DMS153 treated with DMSO at 0.1 percent for 48 hours (cell line): ENCODE results near the gene ACTG2.

ENCODE experiments used
- DNase-seq: peaks from one replicate; lab custom pipeline; 2025; ENCODE audit not compliant: unreplicated experiment; lab: John Stamatoyannopoulos, UW

Gene ACTG2

GRCh38 chr2:73911548-73912208 lies 18.9 kb downstream of the ACTG2 start:
- DNase-seq, result no peak

DNA sequence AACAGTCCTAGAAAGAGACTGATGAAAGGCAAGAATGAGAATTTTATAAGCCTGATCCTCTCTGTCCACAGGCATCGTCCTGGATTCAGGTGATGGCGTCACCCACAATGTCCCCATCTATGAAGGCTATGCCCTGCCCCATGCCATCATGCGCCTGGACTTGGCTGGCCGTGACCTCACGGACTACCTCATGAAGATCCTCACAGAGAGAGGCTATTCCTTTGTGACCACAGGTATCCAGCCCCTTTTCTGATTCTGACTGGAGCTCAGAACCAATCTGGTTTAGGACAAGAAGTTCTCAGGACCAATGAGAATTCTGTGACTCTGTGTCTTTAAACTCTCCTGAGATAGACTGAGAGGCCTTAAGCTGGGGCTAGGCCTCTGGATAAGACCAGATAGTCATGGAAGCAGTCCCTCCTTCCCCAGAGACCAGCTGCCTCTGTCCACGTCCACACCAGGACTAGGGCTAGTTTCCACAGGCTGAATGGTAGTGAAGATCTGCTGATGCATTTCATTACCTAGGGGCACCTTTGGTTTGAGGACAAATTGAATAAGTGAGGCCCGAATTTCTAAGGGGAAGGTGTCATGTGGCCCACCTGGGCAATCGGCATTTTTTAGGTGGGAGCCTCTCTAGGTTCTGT lies 20.7 kb downstream of the ACTG2 start:
- DNase-seq, result no peak

GRCh38 chr2:73914667-73915066 lies 21.9 kb downstream of the ACTG2 start:
- DNase-seq, result no peak

DNA sequence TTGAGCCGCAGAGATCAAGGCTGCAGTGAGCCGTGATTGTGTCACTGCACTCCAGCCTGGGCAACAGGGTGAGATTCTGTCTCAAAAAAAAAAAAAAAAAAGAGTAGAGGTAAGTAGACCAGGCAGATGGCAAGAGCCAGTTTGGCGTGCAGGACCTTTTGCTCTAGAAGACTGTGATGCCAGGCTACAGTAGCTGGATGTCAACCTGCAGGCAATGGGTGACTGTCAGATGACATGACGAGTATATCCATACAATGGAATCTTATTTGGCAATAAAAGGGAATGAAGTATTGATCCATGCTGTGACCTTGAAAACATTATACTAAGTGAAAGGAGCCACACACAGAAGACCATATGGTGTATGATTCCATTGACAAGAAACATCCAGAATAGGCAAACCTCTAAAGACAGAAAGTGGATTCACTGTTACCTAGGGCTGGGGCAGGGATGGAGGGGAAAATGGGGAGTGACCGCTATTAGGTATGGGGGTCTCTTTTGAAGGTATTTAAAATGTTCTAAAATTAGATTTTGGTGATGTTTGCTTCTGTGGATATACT lies 22.7 kb downstream of the ACTG2 start:
- DNase-seq, result no peak

GRCh38 chr2:73916666-73917065 lies 23.9 kb downstream of the ACTG2 start:
- DNase-seq, result no peak

DNA sequence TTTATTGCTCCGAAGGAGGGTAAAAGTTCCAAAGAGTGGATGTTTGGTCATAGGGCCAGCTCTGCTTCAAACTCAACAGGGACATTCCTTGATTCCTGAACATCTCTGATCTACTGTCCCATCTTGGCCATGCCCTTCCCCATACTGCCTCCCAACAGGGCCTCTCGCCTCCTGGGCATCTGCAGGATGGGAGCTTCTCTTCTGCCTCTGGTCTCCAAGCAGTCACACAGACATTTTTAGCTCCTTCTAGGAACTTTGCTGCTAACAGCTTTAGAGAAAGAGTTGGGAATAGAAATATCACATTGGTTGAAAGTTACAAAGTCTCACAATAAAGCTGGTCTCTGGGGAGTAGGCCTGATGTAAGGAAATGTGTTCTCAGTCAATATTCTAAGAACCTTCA lies 24.5 kb downstream of the ACTG2 start:
- no peak for DNase-seq

GRCh38 chr2:73917696-73918207 lies 24.9 kb downstream of the ACTG2 start:
- DNase-seq, result no peak

DNA sequence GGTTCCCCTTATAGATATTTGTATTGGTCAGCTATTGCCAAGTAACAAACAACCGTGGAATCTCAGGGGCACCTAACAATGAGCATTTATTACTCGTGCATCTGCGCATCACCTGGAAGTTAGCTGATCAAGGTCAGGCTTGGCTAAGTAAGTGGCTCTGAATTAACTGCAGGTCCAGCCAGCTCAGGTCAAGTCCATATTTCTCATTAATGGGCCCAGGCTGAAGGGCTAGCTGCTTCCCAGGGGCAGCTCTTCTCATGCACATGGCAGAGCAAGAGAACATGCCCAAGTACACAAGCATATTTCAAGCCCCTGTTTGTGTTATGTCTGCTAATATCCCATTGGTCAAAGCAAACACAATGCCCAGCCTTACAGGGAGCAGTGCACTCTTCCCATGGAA lies 26.0 kb downstream of the ACTG2 start:
- no peak for DNase-seq

DNA sequence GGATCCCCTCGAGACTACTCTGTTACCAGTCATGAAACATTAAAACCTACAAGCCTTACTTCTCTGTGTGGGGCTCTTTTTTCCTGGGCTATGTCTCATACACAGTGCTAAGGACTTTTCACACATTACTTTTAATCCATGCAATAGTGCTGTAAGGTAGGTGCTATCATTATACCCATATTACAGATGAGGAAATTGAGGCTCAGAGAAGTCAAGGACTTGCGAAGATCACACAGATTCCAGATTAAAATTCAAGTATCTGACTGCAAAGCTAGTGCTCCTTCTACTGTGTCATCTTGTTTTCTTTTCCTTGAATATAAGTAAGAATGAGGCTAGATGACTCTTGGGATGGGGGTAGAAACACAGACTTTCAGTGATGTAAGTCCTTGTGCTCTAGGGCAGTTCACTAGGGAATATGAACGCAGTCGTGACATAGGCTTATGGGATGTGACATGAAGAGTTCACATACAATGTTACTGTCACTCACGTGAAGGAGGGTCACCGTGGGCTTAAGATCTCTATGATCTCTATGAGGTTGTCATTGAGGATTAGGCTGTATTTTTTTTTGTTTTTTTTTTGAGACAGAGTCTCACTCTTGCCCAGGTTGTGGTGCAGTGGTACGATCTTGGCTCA lies 26.9 kb downstream of the ACTG2 start:
- no peak for DNase-seq

DNA sequence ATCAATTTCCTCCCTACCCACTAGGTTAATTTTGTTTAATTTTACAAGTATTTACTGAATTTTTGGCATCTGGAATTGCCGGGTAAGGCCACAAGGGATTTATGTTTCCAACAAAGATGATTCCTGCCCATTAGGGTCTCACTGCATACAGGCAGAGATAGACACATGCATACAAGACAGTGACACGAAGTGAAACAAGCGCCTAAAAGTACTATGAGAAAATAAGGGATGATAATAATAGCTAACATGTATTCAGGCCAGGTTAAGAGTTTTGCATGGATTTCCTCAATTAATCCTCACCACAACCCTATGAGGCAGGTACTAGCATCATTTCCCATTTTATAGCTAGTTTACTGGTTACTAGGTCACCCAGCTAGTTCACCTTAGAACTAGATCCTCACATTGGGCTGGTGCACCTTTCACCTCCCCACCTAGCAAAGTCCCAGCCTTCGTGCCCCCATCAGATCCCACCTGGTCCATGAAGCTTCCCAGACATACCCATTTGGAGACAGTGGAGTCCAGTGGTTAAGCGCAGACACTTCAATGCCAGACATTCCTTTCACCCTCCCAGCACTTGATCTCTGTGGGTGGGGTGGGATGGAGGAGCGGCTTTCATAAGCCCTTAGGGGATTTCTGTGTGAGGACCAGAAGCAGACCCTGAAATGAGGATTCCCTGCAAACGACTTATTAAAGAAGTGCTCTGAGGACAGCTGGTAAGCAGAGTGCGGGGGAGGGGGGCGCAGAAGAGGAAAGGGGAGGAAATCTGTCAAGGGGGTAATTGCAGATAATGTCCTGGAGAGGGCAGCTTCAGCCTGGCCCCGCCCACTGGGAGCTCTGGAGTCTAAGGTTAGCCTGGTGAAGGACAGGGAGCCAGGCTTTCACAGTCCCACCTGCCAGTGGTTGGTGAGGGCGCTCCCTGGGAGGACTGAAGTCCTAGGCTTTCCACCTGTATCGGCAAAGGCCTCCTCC lies 28.1 kb downstream of the ACTG2 start:
- DNase-seq, result peak; percentile 11

DNA sequence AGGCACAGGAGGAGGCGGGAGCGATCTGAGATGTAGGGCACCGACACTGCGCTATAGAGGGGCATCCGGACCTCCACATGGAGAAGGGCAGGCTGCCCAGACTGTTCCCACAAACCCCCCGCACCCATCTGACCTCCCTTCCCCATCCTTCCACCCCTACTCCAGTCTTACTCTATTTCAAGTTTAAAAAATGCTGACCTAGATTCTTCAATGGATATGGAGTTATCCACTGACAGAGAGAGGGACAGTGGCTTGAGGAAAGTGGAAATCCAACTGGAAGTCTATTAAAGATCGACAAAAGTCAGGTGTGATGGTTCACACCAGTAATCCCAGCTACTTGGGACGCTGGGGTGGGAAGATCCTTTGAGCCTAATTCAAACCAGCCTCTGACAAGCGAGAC lies 28.8 kb downstream of the ACTG2 start:
- no peak for DNase-seq

DNA sequence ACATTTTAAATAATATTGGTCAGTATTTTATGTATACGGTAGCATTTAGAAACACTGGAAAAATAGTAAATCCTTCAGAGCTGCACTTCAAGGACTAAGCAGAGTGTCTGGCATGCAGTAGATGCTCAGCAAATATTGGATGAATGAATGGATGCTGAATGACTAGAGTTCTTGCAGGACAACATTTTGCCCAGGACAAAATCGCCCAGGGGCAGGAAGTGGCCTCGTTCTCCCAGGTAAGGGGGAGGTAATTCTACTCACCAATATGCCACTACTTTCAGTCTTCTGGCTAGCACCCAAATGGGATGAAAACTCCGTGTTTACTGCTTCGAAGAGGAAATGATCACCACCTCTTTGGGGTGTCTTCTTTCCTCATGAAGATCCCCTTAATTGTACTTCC lies 29.9 kb downstream of the ACTG2 start:
- no peak for DNase-seq

DNA sequence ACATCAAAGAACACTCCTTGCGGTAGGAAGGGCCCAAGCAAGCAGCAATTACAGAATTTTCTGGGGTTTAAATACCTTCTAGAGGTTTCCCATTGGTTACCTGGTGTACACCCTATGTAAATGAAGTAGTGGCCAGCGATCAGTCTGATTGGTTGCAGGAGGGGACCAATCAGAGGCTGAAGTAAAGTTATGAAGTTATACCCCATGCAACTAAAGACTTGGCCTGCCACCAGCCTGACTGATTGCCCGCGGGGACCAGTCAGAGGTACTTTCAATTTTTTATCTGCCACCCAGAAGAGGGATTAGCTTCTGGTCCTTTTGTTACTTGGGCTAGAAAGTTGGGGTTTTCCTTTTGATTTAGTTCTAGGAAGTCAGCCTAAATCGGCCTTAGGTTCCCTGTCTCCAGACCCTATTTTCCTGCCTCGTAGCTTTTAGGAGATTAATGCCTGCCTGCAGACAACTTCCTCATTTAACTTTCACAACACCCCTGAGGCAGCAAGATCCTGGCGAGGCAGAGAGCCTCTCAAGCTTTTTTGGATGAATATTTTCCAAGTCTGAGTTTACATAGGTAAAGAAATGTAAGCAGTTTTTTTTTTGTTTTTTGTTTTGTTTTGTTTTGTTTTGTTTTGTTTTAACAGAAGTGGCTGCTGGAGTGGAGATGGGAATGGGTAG lies 32.4 kb downstream of the ACTG2 start:
- no peak for DNase-seq

DNA sequence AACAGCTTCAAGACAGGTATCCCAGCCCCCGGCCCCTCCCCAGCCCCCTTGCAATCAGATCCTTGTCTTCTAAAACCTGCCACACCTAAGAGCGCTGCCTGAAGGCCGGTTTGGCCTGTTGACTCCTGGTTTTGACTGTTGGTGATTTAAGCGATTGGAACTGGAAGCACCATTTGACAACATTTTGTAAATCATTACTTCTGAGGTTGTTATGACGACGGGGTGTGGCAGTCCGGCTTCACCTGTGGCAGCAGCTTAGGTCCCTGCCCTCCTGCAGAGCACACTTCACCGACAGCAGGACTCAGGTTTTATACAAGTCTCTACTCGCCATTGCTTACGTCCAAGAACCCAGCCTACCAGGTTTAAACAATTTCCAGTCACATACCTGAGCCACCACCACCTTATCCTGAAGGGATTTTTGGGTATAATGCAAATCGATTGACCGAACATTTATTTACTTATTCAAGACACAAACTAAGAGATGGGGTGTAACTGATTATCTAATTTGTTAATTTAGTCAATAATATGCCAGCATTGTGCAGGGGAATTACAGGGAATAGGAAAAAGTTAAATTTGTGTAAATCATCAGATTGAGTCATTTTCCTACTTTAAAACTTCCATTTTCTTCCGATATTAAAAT lies 33.2 kb downstream of the ACTG2 start:
- DNase-seq, result no peak

DNA sequence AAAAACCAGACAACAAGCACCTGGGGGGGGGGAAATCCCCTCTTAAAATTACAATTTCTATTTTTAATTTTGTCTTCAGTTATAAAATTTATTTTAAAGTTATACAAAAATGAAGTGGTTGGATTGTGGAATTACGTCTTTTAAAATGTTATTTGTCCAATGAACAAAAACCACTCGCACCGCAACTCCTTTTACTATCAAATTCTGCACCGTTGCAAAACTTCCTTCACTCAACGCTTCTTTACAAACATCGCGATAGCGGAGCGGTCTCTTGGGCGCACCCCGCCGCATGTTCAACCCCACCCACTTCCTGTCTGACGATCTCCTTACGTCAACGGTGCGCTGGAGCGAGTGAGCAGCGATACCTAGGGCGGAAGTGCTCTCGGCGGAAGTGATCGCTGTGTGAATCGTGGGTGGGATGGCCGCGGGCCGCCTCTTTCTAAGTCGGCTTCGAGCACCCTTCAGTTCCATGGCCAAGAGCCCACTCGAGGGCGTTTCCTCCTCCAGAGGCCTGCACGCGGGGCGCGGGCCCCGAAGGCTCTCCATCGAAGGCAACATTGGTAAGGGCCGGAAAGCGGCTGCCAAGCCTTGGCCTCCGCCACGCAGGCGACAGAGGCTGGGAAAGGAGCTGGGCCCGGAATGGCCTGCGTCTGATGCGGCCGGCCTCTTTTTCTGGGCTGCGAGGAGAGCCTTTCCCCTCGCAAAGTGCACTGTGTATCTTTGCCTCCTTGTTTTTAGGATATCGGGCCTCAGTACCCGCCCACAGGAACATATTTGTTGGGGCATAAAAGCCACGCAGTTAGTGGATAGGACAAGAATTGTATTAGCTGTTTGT lies 33.9 kb downstream of the ACTG2 start, which contains the start of gene DGUOK:
Gene DGUOK (plus strand): TSS at position 388 of the 835 bp plus-strand sequence. CDS start 31 bp downstream, at position 419.
- DNase-seq, result peak; percentile 90

GRCh38 chr2:73927344-73927743 lies 34.5 kb downstream of the ACTG2 start:
- no peak for DNase-seq

- no peak for DNase-seq
These were observed 36.1 kb downstream of the ACTG2 start for GRCh38 chr2:73928963-73929347.

- no peak for DNase-seq
These were observed 37.6 kb downstream of the ACTG2 start for GRCh38 chr2:73930386-73930785.
